HCT116 (cell line): ENCODE measurements around the gene COA1. TPM values are rescaled to one million over a fixed set of nuclear protein-coding genes. Genes with fewer than 3 reads are reported as not detected.

ENCODE experiments used
- ATAC-seq: fragments of 200-7000 bp; cut with Tn5 transposase; 2 replicates; pipeline ENCODE4 v1.9.1; 2020; ENCODE audit warnings: mild to moderate bottlenecking, moderate library complexity
- BruUV-seq: library from RNA; stranded (reverse); fragments of 400-500 nt; replicated peaks from 2 replicates; lab custom pipeline; 2021; lab: Mats Ljungman, UMichigan
- CTCF ChIA-PET: fragments of 300-600 bp; sonication (Branson Sonifier 250); formaldehyde crosslinking; loops from one replicate; lab custom pipeline; 2021; ENCODE audit warnings: antibody characterized with exemption; lab: Charles Lee
- POLR2A ChIA-PET: fragments of 300-600, 350-600 bp; sonication (Branson Sonifier 250); formaldehyde crosslinking; loops from one replicate; lab custom pipeline; 2021; ENCODE audit warnings: antibody characterized with exemption; lab: Charles Lee
- RAD21 ChIA-PET, 2 experiments: fragments of 300-600 bp; sonication (Branson Sonifier 250); formaldehyde crosslinking; loops; one replicate each; lab custom pipeline; 2023; ENCODE audit warnings: low total read pairs in 2 of 2; ENCODE audit not compliant: uncharacterized antibody in 2 of 2, unreplicated experiment in 2 of 2, low non-redundant PET in 1 of 2; lab: Charles Lee
- DNase-seq: peaks from one replicate; pipeline ENCODE4 v3.0.0-alpha.2; 2010; ENCODE audit warnings: low read depth, low spot score
- H2AFZ ChIP-seq: fragments of 200-600 bp; shearing (Covaris generic), sonication (generic); 2 replicates; pipeline ENCODE4 v1.6.1; 2017; ENCODE audit warnings: low read depth, mixed run types, mixed read lengths, antibody characterized with exemption, low read length; ENCODE audit not compliant: poor library complexity, severe bottlenecking
- H3K27ac ChIP-seq: 2 replicates; pipeline ENCODE4 v1.5.1; 2012; ENCODE audit warnings: low read depth, low read length
- H3K27me3 ChIP-seq: fragments of 200-600 bp; sonication (generic); 2 replicates; pipeline ENCODE4 v1.6.1; 2016; ENCODE audit warnings: mixed run types, low read length, mixed read lengths; ENCODE audit not compliant: insufficient read depth
- H3K36me3 ChIP-seq, 2 experiments: fragments of 200-500 bp in 1 of 2; fragments of 200-600 bp in 1 of 2; sonication (Bioruptor generic) in 1 of 2; sonication (generic) in 1 of 2; 2 replicates each; pipeline versions ENCODE4 v1.5.1 to v1.6.1; 2014 to 2016; ENCODE audit warnings: low read length in 2 of 2, inconsistent platforms in 1 of 2, mixed read lengths in 1 of 2, mixed run types in 1 of 2; ENCODE audit not compliant: insufficient read depth in 2 of 2, control insufficient read depth in 1 of 2
- H3K4me1 ChIP-seq, 2 experiments: fragments of 200-600 bp in 1 of 2; sonication (generic) in 1 of 2; 2 replicates each; pipeline versions ENCODE4 v1.5.1 to v1.6.1; 2012 to 2017; ENCODE audit warnings: low read length in 2 of 2, inconsistent platforms in 1 of 2, mild to moderate bottlenecking in 1 of 2, mixed read lengths in 1 of 2, mixed run types in 1 of 2, moderate library complexity in 1 of 2; ENCODE audit not compliant: insufficient read depth in 2 of 2, control insufficient read depth in 1 of 2
- H3K4me2 ChIP-seq: fragments of 200-600 bp; sonication (generic); 2 replicates; pipeline ENCODE4 v1.6.1; 2017; ENCODE audit warnings: mixed run types, low read length, mixed read lengths
- H3K4me3 ChIP-seq, 2 experiments: fragments of 200-600 bp in 1 of 2; sonication (generic) in 1 of 2; replicated peaks in 1 of 2; 2 replicates each; pipeline ENCODE4 v1.5.1; 2011 to 2016; ENCODE audit warnings: low read length in 2 of 2, control low read depth in 1 of 2, low read depth in 1 of 2, mild to moderate bottlenecking in 1 of 2, mixed read lengths in 1 of 2, mixed run types in 1 of 2
- H3K79me2 ChIP-seq: fragments of 200-600 bp; sonication (generic); 2 replicates; pipeline ENCODE4 v1.6.1; 2017; ENCODE audit warnings: mild to moderate bottlenecking, mixed run types, low read length, moderate library complexity, mixed read lengths; ENCODE audit not compliant: insufficient read depth
- H3K9ac ChIP-seq: fragments of 200-600 bp; sonication (generic); 2 replicates; pipeline ENCODE4 v1.6.1; 2016; ENCODE audit warnings: low read length, mixed read lengths
- H3K9me2 ChIP-seq: fragments of 200-600 bp; sonication (generic), shearing (Covaris generic); 2 replicates; pipeline ENCODE4 v1.6.1; 2017; ENCODE audit warnings: mixed run types, mild to moderate bottlenecking, moderate library complexity; ENCODE audit not compliant: insufficient read depth
- H3K9me3 ChIP-seq, 2 experiments: fragments of 200-500 bp in 1 of 2; fragments of 200-600 bp in 1 of 2; sonication (Bioruptor generic) in 1 of 2; sonication (generic) in 1 of 2; 2 replicates each; pipeline ENCODE4 v1.6.1; 2014 to 2017; ENCODE audit warnings: low read length in 2 of 2, mixed read lengths in 2 of 2, inconsistent platforms in 1 of 2, low read depth in 1 of 2, mild to moderate bottlenecking in 1 of 2, mixed run types in 1 of 2, moderate library complexity in 1 of 2; ENCODE audit not compliant: control insufficient read depth in 1 of 2, insufficient read depth in 1 of 2
- H4K20me1 ChIP-seq: fragments of 200-600 bp; sonication (generic), shearing (Covaris generic); 2 replicates; pipeline ENCODE4 v1.6.1; 2017; ENCODE audit warnings: mixed run types, mild to moderate bottlenecking, moderate library complexity; ENCODE audit not compliant: insufficient read depth
- ATF3 ChIP-seq: IDR thresholded peaks from 2 replicates; pipeline ENCODE4 v1.6.1; 2012
- CBX3 ChIP-seq: IDR thresholded peaks from 2 replicates; pipeline ENCODE4 v1.6.1; 2012; ENCODE audit warnings: low read depth
- CEBPB ChIP-seq: IDR thresholded peaks from 2 replicates; pipeline ENCODE4 v1.6.1; 2012; ENCODE audit warnings: low read depth
- CTCF ChIP-seq, 3 experiments: fragments of 200-600 bp in 1 of 3; sonication (generic) in 1 of 3; IDR thresholded peaks in 2 of 3; conservative IDR thresholded peaks in 1 of 3; 2 replicates each; pipeline ENCODE4 v1.5.1; 2012 to 2017; ENCODE audit warnings: low read depth in 2 of 3, low read length in 2 of 3, antibody characterized with exemption in 1 of 3, borderline replicate concordance in 1 of 3, control low read depth in 1 of 3, mild to moderate bottlenecking in 1 of 3, mixed read lengths in 1 of 3, mixed run types in 1 of 3, moderate library complexity in 1 of 3; ENCODE audit not compliant: insufficient read depth in 1 of 3
- EGR1 ChIP-seq: IDR thresholded peaks from 2 replicates; pipeline ENCODE4 v1.6.1; 2012; ENCODE audit warnings: low read depth
- FOSL1 ChIP-seq: IDR thresholded peaks from 2 replicates; pipeline ENCODE4 v1.6.1; 2012; ENCODE audit warnings: low read depth
- JUND ChIP-seq: IDR thresholded peaks from 2 replicates; pipeline ENCODE4 v1.6.1; 2012
- MAX ChIP-seq: IDR thresholded peaks from 2 replicates; pipeline ENCODE4 v1.6.1; 2012
- POLR2AphosphoS5 ChIP-seq: IDR thresholded peaks from 2 replicates; pipeline ENCODE4 v1.6.1; 2011; ENCODE audit warnings: mild to moderate bottlenecking, low read depth, low read length, moderate library complexity
- REST ChIP-seq: IDR thresholded peaks from 2 replicates; pipeline ENCODE4 v1.6.1; 2012; ENCODE audit warnings: low read depth
- SIN3A ChIP-seq: IDR thresholded peaks from 2 replicates; pipeline ENCODE4 v1.6.1; 2012; ENCODE audit warnings: low read depth
- SP1 ChIP-seq: IDR thresholded peaks from 2 replicates; pipeline ENCODE4 v1.6.1; 2012; ENCODE audit warnings: low read depth
- SRF ChIP-seq: IDR thresholded peaks from 2 replicates; pipeline ENCODE4 v1.6.1; 2012; ENCODE audit warnings: low read depth
- TCF7L2 ChIP-seq: IDR thresholded peaks from 2 replicates; pipeline ENCODE4 v1.7.0; 2011; ENCODE audit warnings: borderline replicate concordance, inconsistent platforms; ENCODE audit not compliant: insufficient read depth, insufficient read length; ENCODE audit errors: extremely low read depth
- YY1 ChIP-seq: IDR thresholded peaks from 2 replicates; pipeline ENCODE4 v1.6.1; 2011; ENCODE audit warnings: low read length, low read depth, moderate library complexity, mild to moderate bottlenecking; ENCODE audit not compliant: insufficient replicate concordance; ENCODE audit errors: extremely low read depth
- ZBTB33 ChIP-seq: IDR thresholded peaks from 2 replicates; pipeline ENCODE4 v1.6.1; 2011; ENCODE audit warnings: mild to moderate bottlenecking, low read length, moderate library complexity; ENCODE audit not compliant: insufficient replicate concordance; ENCODE audit errors: extremely low read depth
- ZNF274 ChIP-seq: fragments of 200-500 bp; sonication (Bioruptor generic); IDR thresholded peaks from 2 replicates; pipeline ENCODE4 v1.6.1; 2014; ENCODE audit warnings: mild to moderate bottlenecking, low read depth, low read length, inconsistent platforms
- intact Hi-C: fragments of 100-400 bp; cut with micrococcal nuclease; formaldehyde crosslinking; loops from 2 replicates; pipeline ENCODE4 v1.10.0; 2022
- total RNA-seq: library from RNA; stranded (reverse); gene quantifications from one replicate; pipeline ENCODE4 v1.2.1, GENCODE V29; 2021; ENCODE audit not compliant: unreplicated experiment

Gene COA1
- total RNA-seq, 1 experiment from 2014 or later: 78.5 TPM

- no peak overlapping the region for H3K9ac ChIP-seq
- no TSS peak for BruUV-seq
- H4K20me1 ChIP-seq: no peaks in the 10 kb centered on the region; the same call in 1 of the 2 replicates
- no peak overlapping the region for H3K4me2 ChIP-seq
- H3K4me3 ChIP-seq: no peak overlapping the region
- TF ChIP-seq SP1 (no peak), CTCF (IDR thresholded peaks at IDR 0.05 in 2 of 3, conservative IDR thresholded peaks at IDR 0.05 in 1 of 3; ENCODE audit: borderline replicate concordance in 1 of 3, insufficient read depth in 1 of 3, low read depth in 2 of 3, low read length in 2 of 3) (no peak), EGR1 (no peak), ZBTB33 (no peak), CBX3 (no peak), FOSL1 (no peak), YY1 (no peak), SIN3A (no peak), CEBPB (no peak), JUND (no peak), ATF3 (no peak), POLR2AphosphoS5 (no peak), REST (no peak), SRF (no peak), TCF7L2 (no peak), MAX (no peak), ZNF274 (no peak)
- TF ChIP-seq, all 23 proteins: peak for 0
- ATAC-seq (no peak), DNase-seq (no peak)
- H3K4me1 ChIP-seq: peaks cover 5 to 20% of the 10 kb centered on the region in 2 experiments; a peak in 3 of 4 replicates
- H3K79me2 ChIP-seq: peaks cover 92% of the 10 kb centered on the region
- ChIA-PET CTCF (no interaction called here), RAD21 (no interaction called here), POLR2A (no interaction called here)
- H3K27ac ChIP-seq: no peak overlapping the region
- H2AFZ ChIP-seq: no peak overlapping the region
- intact Hi-C loops: loop anchor here (5.0 kb wide), 1 partner anchor 178 kb away; no protein-coding TSS in a partner anchor
- no peaks in the 10 kb centered on the region for H3K27me3 ChIP-seq
- no peaks in the 10 kb centered on the region for H3K9me2 ChIP-seq
- H3K36me3 ChIP-seq: no peaks in the 10 kb centered on the region
- no peaks in the 10 kb centered on the region for H3K9me3 ChIP-seq
These were observed 69.8 kb downstream of the COA1 start for GRCh38 chr7:43659549-43659896.
